GM19463 (cell line): ENCODE results near the gene CXADR.

Experiments used
- ATAC-seq: cut with Tn5 transposase; IDR thresholded peaks from one replicate; pipeline ENCODE4 v1.9.1; 2021; ENCODE audit warnings: mild to moderate bottlenecking, moderate library complexity; ENCODE audit not compliant: unreplicated experiment

The CXADR gene

GRCh38 chr21:17539323-17539722, 26.5 kb downstream of the CXADR start:
- ATAC-seq: no peak

- no peak for ATAC-seq
Measured at GRCh38 chr21:17539743-17540341, 27.0 kb downstream of the CXADR start.

DNA sequence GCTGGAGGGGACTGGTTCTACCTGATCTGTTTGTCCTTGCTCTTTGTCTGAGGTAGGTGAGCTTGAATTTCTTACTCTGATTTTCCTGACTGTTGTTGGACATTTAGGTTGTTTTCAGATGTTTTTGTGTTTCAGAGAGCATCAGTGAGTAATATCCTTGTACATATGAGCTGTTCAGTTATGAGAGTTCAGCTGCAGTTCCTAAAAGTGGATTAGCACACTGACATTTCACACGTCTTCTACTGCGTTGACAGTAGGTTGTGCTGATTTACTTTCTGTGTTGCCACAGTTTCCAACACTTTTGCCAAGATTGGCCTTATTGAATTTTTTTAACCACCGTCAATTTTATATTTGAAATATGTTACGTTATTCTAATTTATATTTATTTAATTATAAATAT, 27.7 kb downstream of the CXADR start:
- ATAC-seq: no peak

GRCh38 chr21:17542371-17543011, 29.6 kb downstream of the CXADR start:
- no peak for ATAC-seq

GRCh38 chr21:17545007-17545406, 32.2 kb downstream of the CXADR start:
- no peak for ATAC-seq

DNA sequence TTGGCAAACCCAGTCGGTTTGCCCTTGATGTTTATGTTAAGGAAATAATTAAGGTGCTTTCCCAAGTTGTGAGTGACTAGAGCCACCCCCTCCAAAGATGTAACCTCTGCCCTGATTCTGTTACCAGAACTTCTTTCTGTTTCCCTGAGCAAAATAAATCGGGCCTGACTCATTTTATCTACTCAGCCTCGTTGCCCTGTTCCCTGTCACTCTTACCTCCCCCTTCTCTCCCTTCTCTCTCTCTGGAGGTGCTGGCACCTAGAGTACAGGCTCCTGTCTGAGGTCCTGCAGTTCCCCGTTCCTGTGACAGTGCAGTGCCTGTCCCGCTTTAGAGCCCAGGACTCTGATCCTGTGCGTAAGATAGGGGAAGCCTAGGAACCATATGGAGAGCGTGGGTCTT, 35.4 kb downstream of the CXADR start:
- ATAC-seq: no peak

GRCh38 chr21:17550671-17551308, 37.9 kb downstream of the CXADR start:
- no peak for ATAC-seq

GRCh38 chr21:17552410-17552809, 39.6 kb downstream of the CXADR start:
- ATAC-seq: no peak

DNA sequence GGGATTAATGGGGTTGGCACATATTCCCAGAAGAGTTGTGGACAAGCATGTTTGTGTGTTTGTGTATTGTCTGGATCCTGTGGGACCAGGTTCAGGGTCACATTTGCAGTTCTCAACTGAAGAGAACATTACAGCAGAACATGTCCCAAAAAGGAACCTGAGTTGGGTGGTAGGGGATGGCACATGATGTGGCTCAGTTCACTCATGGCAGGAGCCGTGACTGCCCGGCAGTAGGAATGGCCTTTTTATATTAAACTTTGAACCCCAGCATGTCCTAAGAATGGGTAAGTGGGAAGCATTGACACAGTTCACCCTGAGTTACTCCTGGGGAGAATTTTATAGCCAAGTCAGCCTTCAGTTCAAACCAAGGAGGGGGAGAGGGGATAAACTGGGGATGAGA, 41.3 kb downstream of the CXADR start:
- no peak for ATAC-seq

GRCh38 chr21:17554679-17555465, 42.0 kb downstream of the CXADR start:
- ATAC-seq: no peak

GRCh38 chr21:17560377-17561025, 47.7 kb downstream of the CXADR start:
- ATAC-seq: no peak

- no peak for ATAC-seq
Measured at GRCh38 chr21:17570786-17571185, 57.9 kb downstream of the CXADR start.

- no peak for ATAC-seq
Measured at GRCh38 chr21:17572431-17572830, 59.6 kb downstream of the CXADR start.

DNA sequence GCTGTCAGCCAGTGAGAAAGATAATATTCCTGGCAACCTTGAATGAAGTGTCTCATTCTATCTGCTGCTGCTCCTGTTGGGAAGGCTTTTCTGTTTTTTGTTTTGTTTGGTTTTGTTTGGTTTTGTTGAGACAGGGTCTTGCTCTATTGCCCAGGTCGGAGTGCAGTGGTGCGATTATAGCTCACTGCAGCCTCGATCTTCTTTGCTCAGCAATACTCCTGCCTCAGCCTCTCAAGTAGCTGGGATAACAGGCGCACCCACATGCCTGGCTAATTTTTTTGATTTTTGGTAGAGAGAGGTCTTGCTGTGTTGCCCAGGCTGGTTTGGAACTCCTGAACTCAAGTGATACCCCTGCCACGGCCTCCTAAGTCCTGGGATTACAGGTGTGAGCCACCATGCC, 62.2 kb downstream of the CXADR start:
- no peak for ATAC-seq

- no peak for ATAC-seq
Measured at GRCh38 chr21:17576080-17576835, 63.4 kb downstream of the CXADR start.

- no peak for ATAC-seq
Measured at GRCh38 chr21:17577701-17578100, 64.9 kb downstream of the CXADR start.

- no peak for ATAC-seq
Measured at GRCh38 chr21:17578162-17578561, 65.3 kb downstream of the CXADR start.

DNA sequence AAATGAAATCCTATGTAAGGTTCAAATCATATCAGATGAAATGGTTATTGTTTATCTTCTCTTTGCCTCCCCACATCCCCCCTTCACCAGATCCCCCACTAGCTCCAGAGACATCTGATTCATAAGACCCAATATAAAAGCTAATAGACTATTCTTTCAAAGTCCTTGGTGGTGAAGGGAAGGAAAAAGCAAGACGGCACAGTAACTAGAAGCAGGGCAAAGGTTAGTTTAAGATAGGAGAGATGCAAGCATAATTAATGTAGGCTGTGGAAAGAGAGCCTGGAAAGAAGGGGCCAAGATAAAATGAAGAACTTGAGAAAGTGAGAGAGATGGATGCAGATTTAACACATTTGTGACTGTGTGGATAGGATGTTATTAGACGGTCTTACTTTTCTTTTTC, 66.0 kb downstream of the CXADR start:
- no peak for ATAC-seq

- no peak for ATAC-seq
Measured at GRCh38 chr21:17580319-17580718, 67.5 kb downstream of the CXADR start.

DNA sequence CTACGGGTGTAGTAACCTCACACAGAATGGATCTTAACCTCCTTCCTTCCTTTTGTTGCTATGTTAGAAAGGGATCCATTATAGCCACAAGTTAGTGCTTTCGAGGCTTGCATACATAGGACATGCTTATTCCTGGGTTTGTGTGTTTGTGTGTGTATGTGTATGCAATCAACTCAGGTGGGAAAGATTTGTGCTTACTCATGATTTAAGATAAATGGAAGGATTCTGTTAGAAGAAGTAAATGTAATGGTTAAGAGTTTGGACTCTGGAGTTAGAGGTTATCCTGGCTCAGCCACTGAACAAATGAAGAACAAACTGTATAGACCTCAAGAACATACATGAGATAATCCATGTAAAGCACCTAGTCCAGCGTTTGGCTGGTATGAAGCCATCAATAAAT, 71.1 kb downstream of the CXADR start:
- no peak for ATAC-seq
